ENCODE data around the gene C2orf15. TPM values are rescaled to one million over a fixed set of nuclear protein-coding genes. Genes with fewer than 3 reads are reported as not detected.

C2orf15 gene
- total RNA-seq, 2 experiments from 2014 or later = 0.37 to 0.86 TPM

GRCh38 chr2:99140056-99140859 is 1.2 kb upstream of the C2orf15 start:
- DNase-seq = no peak
- H3K9me3 Mint-ChIP-seq (ENCODE audit: insufficient read depth) = no peaks in the 10 kb centered on the region
- peak overlapping the region; percentile 94 for H3K27ac Mint-ChIP-seq
- ChIA-PET CTCF (interaction anchor here (0.7 to 2.7 kb wide), 5 partner anchors 14 to 491 kb away, joined by 3 to 21 read pairs (median 5); partner anchors contain the start of genes LIPT1 and TSGA10), POLR2A (interaction anchor here (0.5 to 2.0 kb wide), 6 partner anchors 12 to 426 kb away, joined by 3 to 13 read pairs (median 8); partner anchors contain the start of genes EIF5B, LIPT1, MITD1 and MRPL30)
- peaks cover 2% of the 10 kb centered on the region for H3K27me3 Mint-ChIP-seq (ENCODE audit: low read depth)
- H3K36me3 Mint-ChIP-seq (ENCODE audit: low read depth) = peaks cover 2% of the 10 kb centered on the region
- H3K4me3 Mint-ChIP-seq = peak overlapping the region; percentile 94
- ATAC-seq = no peak
- peaks cover 21% of the 10 kb centered on the region for H3K4me1 Mint-ChIP-seq (ENCODE audit: low read depth)

DNA sequence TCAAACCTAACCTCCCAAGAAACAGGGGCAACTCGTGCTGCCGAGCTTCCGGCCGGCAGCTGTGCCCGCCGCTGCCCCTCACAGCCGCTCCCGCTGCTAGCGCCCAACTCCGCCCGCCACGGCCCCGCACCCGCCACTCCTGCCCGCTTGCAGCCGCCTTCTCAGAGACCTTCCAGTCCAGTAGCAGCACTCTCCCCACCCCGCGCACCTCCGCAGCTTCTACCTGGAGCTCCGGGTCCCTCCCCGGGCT is 722 bp upstream of the C2orf15 start:
- H3K4me3 Mint-ChIP-seq = peak overlapping the region; percentile 94
- POLR2A ChIA-PET = interaction anchor here (0.5 to 2.0 kb wide), 7 partner anchors 12 to 427 kb away, joined by 3 to 13 read pairs (median 6); partner anchors contain the start of genes EIF5B, LIPT1, MITD1 and MRPL30
- H3K27ac Mint-ChIP-seq = peak overlapping the region; percentile 94
- H3K27me3 Mint-ChIP-seq (ENCODE audit: low read depth) = peaks cover 2% of the 10 kb centered on the region
- peaks cover 2% of the 10 kb centered on the region for H3K36me3 Mint-ChIP-seq (ENCODE audit: low read depth)
- H3K4me1 Mint-ChIP-seq (ENCODE audit: low read depth) = peaks cover 21% of the 10 kb centered on the region
- no peak for ATAC-seq
- DNase-seq = no peak
- no peaks in the 10 kb centered on the region for H3K9me3 Mint-ChIP-seq (ENCODE audit: insufficient read depth)
- CTCF ChIA-PET = interaction anchor here (0.7 to 2.7 kb wide), 6 partner anchors 14 to 491 kb away, joined by 3 to 21 read pairs (median 4); partner anchors contain the start of genes LIPT1 and TSGA10

GRCh38 chr2:99150706-99151105 is 9.2 kb downstream of the C2orf15 start:
- H3K9me3 Mint-ChIP-seq (ENCODE audit: insufficient read depth) = no peaks in the 10 kb centered on the region
- H3K36me3 Mint-ChIP-seq (ENCODE audit: low read depth) = peaks cover 3% of the 10 kb centered on the region
- no peaks in the 10 kb centered on the region for H3K27me3 Mint-ChIP-seq (ENCODE audit: low read depth)
- peaks cover 19% of the 10 kb centered on the region for H3K4me1 Mint-ChIP-seq (ENCODE audit: low read depth)
- DNase-seq = no peak
- H3K4me3 Mint-ChIP-seq = no peak overlapping the region
- no peak overlapping the region for H3K27ac Mint-ChIP-seq
- ChIA-PET POLR2A (no interaction called here), CTCF (interaction anchor here (0.6 kb wide), 1 partner anchor 173 kb away, joined by 3 read pairs; no protein-coding TSS in a partner anchor)
- ATAC-seq = no peak

GRCh38 chr2:99152199-99152895 is 10.8 kb downstream of the C2orf15 start:
- peaks cover 13% of the 10 kb centered on the region for H3K36me3 Mint-ChIP-seq (ENCODE audit: low read depth)
- DNase-seq (no peak), ATAC-seq (no peak)
- H3K27ac Mint-ChIP-seq = no peak overlapping the region
- H3K27me3 Mint-ChIP-seq (ENCODE audit: low read depth) = no peaks in the 10 kb centered on the region
- no peak overlapping the region for H3K4me3 Mint-ChIP-seq
- no peaks in the 10 kb centered on the region for H3K9me3 Mint-ChIP-seq (ENCODE audit: insufficient read depth)
- H3K4me1 Mint-ChIP-seq (ENCODE audit: low read depth) = peaks cover 34% of the 10 kb centered on the region
- ChIA-PET CTCF (no interaction called here), POLR2A (interaction anchor here (2.0 kb wide), 1 partner anchor 11 kb away, joined by 9 read pairs; the partner anchor contains the start of gene C2orf15)

DNA sequence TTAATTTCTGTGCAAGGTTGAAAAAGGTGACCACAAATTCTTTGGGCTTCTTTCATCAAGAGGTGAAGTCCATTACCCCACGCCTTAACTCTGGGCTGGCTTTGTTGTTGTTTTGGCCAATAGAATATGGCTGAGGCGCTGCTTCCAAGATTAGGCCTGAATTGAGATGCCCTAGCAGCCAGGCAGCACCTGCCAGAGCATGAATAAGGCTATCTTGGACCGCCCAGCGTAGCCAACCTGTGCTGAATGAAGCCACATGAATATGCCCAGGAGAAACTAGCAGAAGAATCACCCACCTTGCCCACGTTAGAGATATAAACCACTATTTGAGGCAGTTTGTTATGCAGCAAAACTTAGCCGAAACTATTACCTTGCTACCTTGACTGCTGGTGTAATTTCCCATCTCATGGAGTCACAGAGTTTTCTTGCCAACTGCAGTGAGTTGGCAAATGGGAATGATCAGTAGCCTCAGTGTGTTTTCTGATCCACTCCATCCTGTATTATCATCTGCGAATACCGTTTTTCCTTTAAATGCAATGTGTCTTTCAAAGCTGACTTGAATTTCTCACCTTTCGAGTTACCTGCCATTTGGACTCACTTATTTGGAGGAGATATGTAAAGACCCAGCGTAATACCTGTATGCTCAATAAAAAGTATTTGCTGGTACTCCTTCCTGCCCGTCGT is 12.6 kb downstream of the C2orf15 start:
- CTCF ChIA-PET = interaction anchor here (0.6 to 3.6 kb wide), 5 partner anchors 13 to 70 kb away, joined by 3 to 21 read pairs (median 4); partner anchors contain the start of genes C2orf15, MITD1 and MRPL30
- peaks cover 34% of the 10 kb centered on the region for H3K4me1 Mint-ChIP-seq (ENCODE audit: low read depth)
- peak overlapping the region; percentile 79 for H3K4me3 Mint-ChIP-seq
- no peaks in the 10 kb centered on the region for H3K27me3 Mint-ChIP-seq (ENCODE audit: low read depth)
- no peak for DNase-seq
- POLR2A ChIA-PET = interaction anchor here (0.6 to 2.1 kb wide), 8 partner anchors 8 to 382 kb away, joined by 3 to 18 read pairs (median 5); partner anchors contain the start of genes C2orf15, MITD1 and MRPL30
- ATAC-seq = no peak
- peaks cover 20% of the 10 kb centered on the region for H3K36me3 Mint-ChIP-seq (ENCODE audit: low read depth)
- no peaks in the 10 kb centered on the region for H3K9me3 Mint-ChIP-seq (ENCODE audit: insufficient read depth)
- peak overlapping the region; percentile 95 for H3K27ac Mint-ChIP-seq

DNA sequence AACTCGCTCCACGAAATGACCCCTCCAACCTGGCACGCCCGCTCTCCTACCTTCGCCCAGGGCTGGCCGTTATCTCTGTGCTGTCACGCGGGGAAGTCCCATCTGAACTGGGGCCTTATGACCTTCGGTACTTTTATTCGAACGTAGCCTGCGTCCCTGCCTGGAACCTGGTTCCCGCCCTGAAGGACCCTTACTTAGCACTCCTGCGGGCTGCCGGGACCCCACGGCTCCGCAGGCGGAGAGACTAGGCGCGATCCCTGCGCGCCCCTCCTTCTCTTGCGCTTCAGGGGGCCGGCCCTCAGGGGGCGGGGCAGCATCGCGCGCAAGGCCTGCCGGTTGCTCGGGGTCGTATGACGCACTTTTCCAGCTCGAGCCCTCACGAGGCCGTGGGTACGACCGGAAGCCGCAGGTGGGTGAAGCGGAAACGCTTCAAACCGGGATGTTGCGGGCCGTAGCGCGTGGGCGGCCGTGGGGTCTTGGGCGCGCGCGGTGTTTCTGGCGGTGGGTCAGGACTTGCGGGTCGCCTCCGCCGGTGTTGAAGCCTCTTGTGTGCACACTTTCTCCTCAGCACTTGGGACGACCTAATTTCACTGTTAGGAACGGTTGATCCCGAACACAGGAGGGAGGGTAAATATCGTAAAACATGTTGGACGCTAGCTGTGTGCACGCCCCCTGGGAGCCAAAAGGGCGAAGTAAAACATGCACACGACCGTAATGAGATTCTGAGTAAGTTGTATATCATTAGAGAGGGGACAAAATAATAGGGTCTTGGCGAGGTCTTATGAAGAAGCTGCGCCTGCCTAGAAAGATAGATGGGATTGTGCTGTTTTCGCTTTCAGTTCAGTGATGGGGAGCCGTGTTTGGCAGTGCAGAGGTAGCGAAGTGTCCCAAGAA is 13.4 kb downstream of the C2orf15 start, which contains the start of the genes LIPT1 and TSGA10:
Gene LIPT1, plus strand, starts transcription at position 325 of the 894 bp plus-strand sequence. CDS start 6,991 bp downstream, outside the sequence.
Gene TSGA10, minus strand, starts transcription at position 300 of the 894 bp plus-strand sequence. CDS start 45,503 bp downstream, outside the sequence.
- no peaks in the 10 kb centered on the region for H3K9me3 Mint-ChIP-seq (ENCODE audit: insufficient read depth)
- peak within 1 kb of the TSS; percentile 95 for H3K27ac Mint-ChIP-seq
- POLR2A ChIA-PET = interaction anchor here (0.6 to 2.1 kb wide), 10 partner anchors 9 to 697 kb away, joined by 3 to 18 read pairs (median 4); partner anchors contain the start of genes C2orf15, EIF5B, MITD1 and MRPL30
- peak within 1 kb of the TSS; percentile 79 for H3K4me3 Mint-ChIP-seq
- ATAC-seq = peak; percentile 96
- H3K4me1 Mint-ChIP-seq (ENCODE audit: low read depth) = peaks cover 34% of the 10 kb centered on the region
- CTCF ChIA-PET = interaction anchor here (0.6 to 3.6 kb wide), 9 partner anchors 12 to 181 kb away, joined by 3 to 21 read pairs (median 3); partner anchors contain the start of genes C2orf15, MITD1, MRPL30 and TXNDC9
- no peaks in the 10 kb centered on the region for H3K27me3 Mint-ChIP-seq (ENCODE audit: low read depth)
- H3K36me3 Mint-ChIP-seq (ENCODE audit: low read depth) = peaks cover 24% of the 10 kb centered on the region
- peak; percentile 95 for DNase-seq

DNA sequence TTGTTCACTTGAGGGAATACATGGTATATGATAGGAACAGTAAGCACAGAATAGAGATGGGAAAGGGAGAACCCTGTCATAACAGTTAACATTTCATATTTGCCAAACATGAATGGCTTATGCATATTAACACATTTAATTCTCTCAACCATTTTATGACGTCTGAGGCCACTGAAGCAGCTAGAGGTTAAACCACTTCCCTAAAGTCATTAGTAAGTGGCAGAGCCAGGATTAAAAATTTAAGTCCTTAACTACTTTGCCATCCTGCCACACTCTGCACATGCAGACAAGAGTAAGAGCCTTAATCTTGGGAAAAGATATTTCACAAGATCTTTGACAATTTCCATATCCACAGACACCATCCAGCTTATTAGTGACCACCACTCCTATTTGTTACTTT is 15.4 kb downstream of the C2orf15 start:
- ChIA-PET CTCF (interaction anchor here (1.1 to 2.6 kb wide), 4 partner anchors 11 to 23 kb away, joined by 3 to 23 read pairs (median 8); partner anchors contain the start of genes C2orf15, MITD1 and MRPL30), POLR2A (interaction anchor here (1.6 kb wide), 1 partner anchor 15 kb away, joined by 4 read pairs; the partner anchor contains the start of gene C2orf15)
- peaks cover 29% of the 10 kb centered on the region for H3K36me3 Mint-ChIP-seq (ENCODE audit: low read depth)

DNA sequence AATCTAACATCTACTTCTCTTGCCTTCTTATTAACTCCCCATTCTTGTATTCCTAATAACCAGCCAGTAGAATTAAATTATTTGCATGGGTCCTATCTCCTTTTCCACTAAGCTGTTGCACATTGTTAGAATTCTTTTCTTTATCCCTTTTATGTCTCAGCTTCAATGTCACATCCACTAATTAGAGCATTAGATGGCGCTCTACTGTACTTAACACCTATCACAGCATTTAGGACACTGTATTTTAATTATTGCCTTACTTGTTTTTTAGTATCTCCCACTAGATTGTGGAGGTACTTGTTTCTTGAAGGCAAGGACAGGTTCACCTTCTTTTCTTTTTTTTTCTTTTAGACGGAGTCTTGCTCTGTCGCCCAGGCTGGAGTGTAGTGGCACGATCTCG is 17.1 kb downstream of the C2orf15 start:
- Mint-ChIP-seq H3K9me3 (ENCODE audit: insufficient read depth) (no peaks in the 10 kb centered on the region), H3K4me3 (no peak overlapping the region), H3K4me1 (ENCODE audit: low read depth) (peaks cover 33% of the 10 kb centered on the region), H3K36me3 (ENCODE audit: low read depth) (peaks cover 33% of the 10 kb centered on the region), H3K27ac (no peak overlapping the region), H3K27me3 (ENCODE audit: low read depth) (no peaks in the 10 kb centered on the region)
- ChIA-PET POLR2A (no interaction called here), CTCF (interaction anchor here (0.5 to 2.6 kb wide), 6 partner anchors 9 to 38 kb away, joined by 3 to 23 read pairs (median 4); partner anchors contain the start of genes MITD1 and MRPL30)
- ATAC-seq (no peak), DNase-seq (no peak)

More for the DNA sequence above, 15.4 kb downstream of the C2orf15 start:
- no peak for ATAC-seq
- H3K4me1 Mint-ChIP-seq (ENCODE audit: low read depth) = peaks cover 34% of the 10 kb centered on the region
- H3K27ac Mint-ChIP-seq = peak overlapping the region; percentile 18
- no peak overlapping the region for H3K4me3 Mint-ChIP-seq
- no peaks in the 10 kb centered on the region for H3K9me3 Mint-ChIP-seq (ENCODE audit: insufficient read depth)
- DNase-seq = no peak
- H3K27me3 Mint-ChIP-seq (ENCODE audit: low read depth) = no peaks in the 10 kb centered on the region

DNA sequence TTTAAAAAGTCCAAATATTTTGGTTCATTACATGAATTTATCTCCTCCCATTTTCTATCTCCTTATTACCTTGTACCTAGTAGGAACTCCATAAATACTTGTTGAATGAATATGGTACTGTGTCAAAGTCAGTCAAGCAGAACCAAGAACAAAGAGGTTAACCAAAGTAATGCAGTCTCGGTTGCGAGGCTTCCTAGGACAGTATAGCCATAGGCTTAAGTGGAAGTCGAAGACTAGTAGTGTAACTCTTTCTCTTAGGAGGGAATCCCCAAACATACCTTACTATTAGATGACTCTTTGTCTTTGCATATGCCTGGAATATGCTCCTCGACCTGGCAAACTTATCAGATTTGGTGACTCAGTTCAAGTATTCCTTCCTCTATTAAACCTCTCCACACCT is 18.1 kb downstream of the C2orf15 start:
- POLR2A ChIA-PET = no interaction called here
- CTCF ChIA-PET = interaction anchor here (1.4 to 2.6 kb wide), 2 partner anchors 8 to 25 kb away, joined by 5 to 23 read pairs; no protein-coding TSS in a partner anchor
- ATAC-seq = no peak
- Mint-ChIP-seq H3K27ac (no peak overlapping the region), H3K27me3 (ENCODE audit: low read depth) (no peaks in the 10 kb centered on the region), H3K36me3 (ENCODE audit: low read depth) (peaks cover 37% of the 10 kb centered on the region), H3K4me1 (ENCODE audit: low read depth) (peaks cover 23% of the 10 kb centered on the region), H3K9me3 (ENCODE audit: insufficient read depth) (no peaks in the 10 kb centered on the region), H3K4me3 (no peak overlapping the region)
- DNase-seq = no peak

DNA sequence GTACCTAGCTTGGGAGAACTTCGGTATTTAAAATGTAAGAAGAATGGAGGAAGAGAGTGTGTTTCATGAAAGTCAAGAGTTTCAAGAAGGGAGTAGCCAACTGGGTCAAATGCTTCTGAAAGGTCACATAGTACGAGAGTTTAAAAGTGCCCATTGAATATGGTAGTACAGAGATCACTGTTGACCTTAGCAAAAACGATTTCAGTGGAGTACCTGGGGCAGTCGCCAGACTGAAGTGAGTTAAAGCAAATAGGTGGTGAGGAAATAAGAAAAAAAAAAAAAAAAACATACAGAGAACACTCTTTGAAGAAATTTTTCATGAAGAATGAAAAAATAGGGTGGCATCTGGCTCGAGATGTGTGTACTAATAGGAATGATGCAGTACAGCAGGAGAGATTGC is 24.7 kb downstream of the C2orf15 start:
- no peaks in the 10 kb centered on the region for H3K27me3 Mint-ChIP-seq (ENCODE audit: low read depth)
- H3K36me3 Mint-ChIP-seq (ENCODE audit: low read depth) = peaks cover 52% of the 10 kb centered on the region
- ChIA-PET POLR2A (no interaction called here), CTCF (interaction anchor here (1.2 to 3.7 kb wide), 3 partner anchors 8 to 14 kb away, joined by 3 to 23 read pairs (median 4); partner anchors contain the start of genes LIPT1 and TSGA10)
- peaks cover 12% of the 10 kb centered on the region for H3K4me1 Mint-ChIP-seq (ENCODE audit: low read depth)
- no peak overlapping the region for H3K4me3 Mint-ChIP-seq
- no peak overlapping the region for H3K27ac Mint-ChIP-seq
- ATAC-seq = no peak
- H3K9me3 Mint-ChIP-seq (ENCODE audit: insufficient read depth) = no peaks in the 10 kb centered on the region
- DNase-seq = no peak

Measured in activated CD8-positive, alpha-beta T cell treated with anti-CD3 and anti-CD28 coated beads, Interleukin-2, amount 10 ng/mL, durations not matched to agents 7 days and 5 days (primary cell).